ENCODE results near the gene USP49. TPM values are rescaled to one million over a fixed set of nuclear protein-coding genes. Genes with fewer than 3 reads are reported as not detected.
A peak's percentile ranks its signal among the peaks of the same experiment; 100 is the strongest.

USP49 gene
- total and polyA plus RNA-seq, 10 of the 15 experiments (the other 5 are each of a cell fraction or from before 2014, with no cell fraction given), result 1.0 to 7.7 (median 4.3) TPM

DNA sequence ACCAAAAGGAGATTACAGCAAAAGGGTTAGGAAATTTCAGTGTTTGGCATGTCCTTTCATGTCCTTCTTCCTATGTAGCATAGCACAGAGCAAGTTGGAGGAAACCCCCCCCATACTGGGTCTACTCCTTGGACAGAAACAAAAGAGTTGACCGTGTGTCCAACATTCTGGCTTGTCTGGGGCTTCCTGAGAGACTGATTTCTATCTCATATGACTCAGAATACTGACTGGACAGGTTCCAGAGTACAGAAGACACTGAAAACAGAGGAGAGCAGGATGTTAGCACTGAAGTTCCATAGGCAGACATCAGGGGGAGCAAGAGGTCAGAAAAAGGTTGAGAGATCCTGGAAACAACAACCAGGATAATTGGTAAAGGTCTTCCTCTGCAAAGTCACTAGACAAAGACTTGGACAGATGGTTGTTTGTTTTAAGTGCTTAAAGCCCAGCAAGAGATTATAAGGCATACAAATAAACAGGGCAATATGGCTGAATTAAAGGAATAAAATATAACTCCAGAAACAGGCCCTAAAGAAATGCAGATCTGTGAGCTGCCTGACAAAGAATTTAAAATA, 48.4 kb downstream of the USP49 start (continued):
- no peak for TF ChIP-seq REST (IDR thresholded peaks at IDR 0.05; ENCODE audit: low read depth, low read length)
- TF ChIP-seq WRNIP1 (IDR thresholded peaks at IDR 0.05; ENCODE audit: borderline replicate concordance, low read depth, low read length), result no peak
- TF ChIP-seq ZNF207 (IDR thresholded peaks at IDR 0.05; ENCODE audit: borderline replicate concordance), result no peak
- TF ChIP-seq USF2 (IDR thresholded peaks at IDR 0.05; ENCODE audit: borderline replicate concordance, low read depth, low read length), result no peak
- TF ChIP-seq, protein P1, sequence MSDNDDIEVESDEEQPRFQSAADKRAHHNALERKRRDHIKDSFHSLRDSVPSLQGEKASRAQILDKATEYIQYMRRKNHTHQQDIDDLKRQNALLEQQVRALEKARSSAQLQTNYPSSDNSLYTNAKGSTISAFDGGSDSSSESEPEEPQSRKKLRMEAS (IDR thresholded peaks at IDR 0.05; ENCODE audit: low read depth, low read length), result no peak
- no peak for TF ChIP-seq SKIL (IDR thresholded peaks at IDR 0.05; ENCODE audit: low read depth, poor library complexity, severe bottlenecking)
- no peak for TF ChIP-seq BACH1 (IDR thresholded peaks at IDR 0.05; ENCODE audit: borderline replicate concordance)
- no peak for TF ChIP-seq CHD1 (IDR thresholded peaks at IDR 0.05; ENCODE audit: low read depth, low read length)
- TF ChIP-seq SMC3 (IDR thresholded peaks at IDR 0.05; ENCODE audit: borderline replicate concordance, low read length), result peak; percentile 86

Measured in GM12878 (cell line).